HL-60 (cell line): ENCODE data around the gene SNX5.

Experiments used
- GABPA ChIP-seq: IDR thresholded peaks from 2 replicates; pipeline ENCODE4 v1.6.1; 2012; ENCODE audit warnings: low read depth
- POLR2AphosphoS5 ChIP-seq: IDR thresholded peaks from 2 replicates; pipeline ENCODE4 v1.6.1; 2012; ENCODE audit warnings: low read depth
- TF ChIP-seq, protein P1 (sequence below): IDR thresholded peaks from one replicate; pipeline ENCODE4 v1.5.1; 2011; ENCODE audit warnings: low read length, control low read depth, inconsistent platforms; ENCODE audit not compliant: insufficient read depth

DNA sequence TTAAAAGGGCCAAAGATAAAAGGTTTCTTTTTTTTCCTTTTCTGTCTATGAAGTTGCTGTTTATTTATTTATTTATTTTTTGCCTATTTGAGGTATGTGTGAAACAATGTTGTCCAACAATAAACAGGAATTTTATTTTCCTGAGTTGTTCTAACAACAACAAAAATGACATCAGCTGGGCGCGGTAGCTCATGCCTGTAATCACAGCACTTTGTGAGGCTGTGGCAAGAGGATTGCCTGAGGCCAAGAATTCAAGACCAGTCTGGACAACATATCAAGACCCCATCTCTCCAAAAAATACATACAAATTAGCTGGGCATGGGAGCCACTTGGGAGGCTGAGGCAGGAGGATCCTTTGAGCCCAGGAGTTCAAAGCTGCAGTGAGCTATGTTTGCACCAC is 44.3 kb upstream of the SNX5 start:
- TF ChIP-seq, protein P1, sequence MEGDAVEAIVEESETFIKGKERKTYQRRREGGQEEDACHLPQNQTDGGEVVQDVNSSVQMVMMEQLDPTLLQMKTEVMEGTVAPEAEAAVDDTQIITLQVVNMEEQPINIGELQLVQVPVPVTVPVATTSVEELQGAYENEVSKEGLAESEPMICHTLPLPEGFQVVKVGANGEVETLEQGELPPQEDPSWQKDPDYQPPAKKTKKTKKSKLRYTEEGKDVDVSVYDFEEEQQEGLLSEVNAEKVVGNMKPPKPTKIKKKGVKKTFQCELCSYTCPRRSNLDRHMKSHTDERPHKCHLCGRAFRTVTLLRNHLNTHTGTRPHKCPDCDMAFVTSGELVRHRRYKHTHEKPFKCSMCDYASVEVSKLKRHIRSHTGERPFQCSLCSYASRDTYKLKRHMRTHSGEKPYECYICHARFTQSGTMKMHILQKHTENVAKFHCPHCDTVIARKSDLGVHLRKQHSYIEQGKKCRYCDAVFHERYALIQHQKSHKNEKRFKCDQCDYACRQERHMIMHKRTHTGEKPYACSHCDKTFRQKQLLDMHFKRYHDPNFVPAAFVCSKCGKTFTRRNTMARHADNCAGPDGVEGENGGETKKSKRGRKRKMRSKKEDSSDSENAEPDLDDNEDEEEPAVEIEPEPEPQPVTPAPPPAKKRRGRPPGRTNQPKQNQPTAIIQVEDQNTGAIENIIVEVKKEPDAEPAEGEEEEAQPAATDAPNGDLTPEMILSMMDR = no peak
- TF ChIP-seq GABPA (no peak), POLR2AphosphoS5 (no peak)
